Keratinocyte (primary cell): ENCODE measurements around the gene BBLN. TPM values are rescaled to one million over a fixed set of nuclear protein-coding genes. Genes with fewer than 3 reads are reported as not detected.

Source experiments
- DNase-seq: peaks from one replicate; pipeline ENCODE4 v3.0.0-alpha.2; 2011; ENCODE audit warnings: low read depth, missing footprints, low spot score
- FAIRE-seq: peaks from 2 replicates; lab custom pipeline; 2011; peaks lifted over from hg19 to GRCh38; lab: Jason Lieb, UNC
- H2AFZ ChIP-seq: 2 replicates; pipeline ENCODE4 v1.6.0; 2012; ENCODE audit warnings: low read length, control low read depth, inconsistent platforms; ENCODE audit not compliant: control insufficient read depth
- H3K27ac ChIP-seq: 2 replicates; pipeline ENCODE4 v1.5.1; 2011; ENCODE audit warnings: low read length; ENCODE audit not compliant: control insufficient read depth, insufficient read depth
- H3K27me3 ChIP-seq: 3 replicates; pipeline ENCODE4 v1.6.0; 2011; ENCODE audit warnings: low read length; ENCODE audit not compliant: control insufficient read depth, insufficient read depth; ENCODE audit errors: extremely low read depth
- H3K36me3 ChIP-seq, 2 experiments: 2 replicates in 1 of 2; 3 replicates in 1 of 2; pipeline ENCODE4 v1.5.1; 2011; ENCODE audit warnings: low read length in 2 of 2, mild to moderate bottlenecking in 1 of 2; ENCODE audit not compliant: control insufficient read depth in 2 of 2, insufficient read depth in 2 of 2; ENCODE audit errors: extremely low read depth in 1 of 2
- H3K4me1 ChIP-seq: 3 replicates; pipeline ENCODE4 v1.5.1; 2011; ENCODE audit warnings: low read length; ENCODE audit not compliant: control insufficient read depth, insufficient read depth; ENCODE audit errors: extremely low read depth
- H3K4me2 ChIP-seq: 3 replicates; pipeline ENCODE4 v1.6.0; 2011; ENCODE audit warnings: low read depth, low read length; ENCODE audit not compliant: control insufficient read depth, insufficient read depth; ENCODE audit errors: extremely low read depth
- H3K4me3 ChIP-seq, 3 experiments: fragments of 200-600 bp in 1 of 3; sonication (generic) in 1 of 3; 2 replicates in 2 of 3; 3 replicates in 1 of 3; pipeline ENCODE4 v1.5.1; 2011 to 2016; ENCODE audit warnings: low read length in 3 of 3, mild to moderate bottlenecking in 3 of 3, control low read depth in 2 of 3, inconsistent platforms in 1 of 3, low read depth in 1 of 3, mixed read lengths in 1 of 3, mixed run types in 1 of 3, moderate library complexity in 1 of 3; ENCODE audit not compliant: control insufficient read depth in 2 of 3, insufficient read depth in 2 of 3; ENCODE audit errors: extremely low read depth in 1 of 3
- H3K79me2 ChIP-seq: 2 replicates; pipeline ENCODE4 v1.6.0; 2012; ENCODE audit warnings: low read length; ENCODE audit not compliant: control insufficient read depth, insufficient read depth
- H3K9ac ChIP-seq: 3 replicates; pipeline ENCODE4 v1.6.0; 2011; ENCODE audit warnings: low read length; ENCODE audit not compliant: control insufficient read depth, insufficient read depth; ENCODE audit errors: extremely low read depth
- H3K9me1 ChIP-seq: 3 replicates; pipeline ENCODE4 v1.6.0; 2011; ENCODE audit warnings: low read length; ENCODE audit not compliant: control insufficient read depth, insufficient read depth; ENCODE audit errors: extremely low read depth
- H3K9me3 ChIP-seq: 2 replicates; pipeline ENCODE4 v1.5.1; 2012; ENCODE audit warnings: low read depth, low read length; ENCODE audit not compliant: control insufficient read depth
- H4K20me1 ChIP-seq: 3 replicates; pipeline ENCODE4 v1.6.0; 2011; ENCODE audit warnings: low read length; ENCODE audit not compliant: control insufficient read depth, insufficient read depth; ENCODE audit errors: extremely low read depth
- EZH2 ChIP-seq: IDR thresholded peaks from one replicate; pipeline ENCODE4 v1.6.1; 2012; ENCODE audit warnings: inconsistent platforms, mild to moderate bottlenecking, low read length, moderate library complexity
- dilution Hi-C: fragments of 300-500 bp; cut with MboI; formaldehyde crosslinking; loops from one replicate; pipeline ENCODE4 v1.7.0; 2020; ENCODE audit warnings: low sequenced_read_pairs; ENCODE audit not compliant: extremely low pct_ligation_motif_present
- polyA plus RNA-seq, 5 experiments: library from polyadenylated mRNA; depleted of rRNA in 3 of 5; stranded (reverse) in 3 of 5; stranded (forward) in 1 of 5; unstranded in 1 of 5; fragments of >200 nt; gene quantifications; 1 replicate in 1 of 5; 2 replicates in 3 of 5; 3 replicates in 1 of 5; pipeline versions ENCODE4 v1.2.1 to v1.2.3, GENCODE V29; 2011 to 2012; ENCODE audit warnings: missing spikeins in 2 of 5, low read depth in 1 of 5, low replicate concordance in 1 of 5
- TF ChIP-seq, protein P1 (sequence below), 3 experiments: IDR thresholded peaks in 1 of 3; conservative IDR thresholded peaks in 1 of 3; optimal IDR thresholded peaks in 1 of 3; 2 replicates in 2 of 3; 3 replicates in 1 of 3; pipeline versions ENCODE3 to v1.5.1; 2011; ENCODE audit warnings: low read length in 3 of 3, mild to moderate bottlenecking in 3 of 3, moderate library complexity in 2 of 3, control low read depth in 1 of 3, inconsistent platforms in 1 of 3; ENCODE audit not compliant: insufficient read depth in 2 of 3; ENCODE audit errors: extremely low read depth in 1 of 3

BBLN gene
- polyA plus RNA-seq, 1 donor (not counting 4 experiments of a cell fraction or from before 2014, with no cell fraction given), result 35.9 TPM

DNA sequence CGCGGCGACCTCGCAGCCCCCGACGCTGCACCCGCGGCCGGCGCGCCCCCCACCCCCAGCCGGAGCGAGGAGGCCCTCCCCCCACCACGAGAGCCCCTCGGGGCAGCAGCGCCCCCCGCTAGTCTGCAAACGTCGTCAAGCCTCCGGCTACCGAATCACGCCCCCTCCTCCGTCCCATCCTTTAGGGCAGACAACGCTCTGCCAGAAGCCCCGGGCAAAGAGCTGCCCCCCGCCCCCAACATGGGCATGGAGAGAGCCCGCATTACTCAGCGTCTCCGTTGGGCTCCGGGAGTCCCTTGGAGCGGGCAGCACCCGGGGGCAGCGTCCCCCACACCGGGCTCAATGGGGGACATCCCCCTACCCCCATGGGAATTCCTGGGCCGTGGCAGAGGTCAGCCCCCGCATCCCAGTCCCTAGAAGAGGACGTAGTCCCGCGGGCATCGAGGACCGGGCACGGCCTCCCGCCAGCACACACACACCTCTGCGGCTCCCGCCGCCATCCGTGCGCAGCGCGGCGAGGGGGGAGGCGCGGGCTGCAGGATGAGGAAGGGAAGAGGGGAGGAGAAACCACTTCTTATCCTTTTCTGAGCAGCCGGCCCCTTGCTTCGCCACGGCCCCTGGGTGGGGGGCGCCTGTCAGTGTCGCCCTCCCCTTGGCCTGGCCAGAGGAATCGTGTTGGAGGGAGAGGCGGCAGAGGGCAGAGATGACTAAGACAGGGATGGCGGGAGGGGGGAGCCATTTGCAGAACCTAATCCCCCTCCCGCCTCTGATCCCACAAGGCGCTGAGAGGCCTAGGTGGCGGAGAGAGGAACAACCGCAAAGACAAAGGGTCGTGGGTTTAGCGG is 43.9 kb downstream of the BBLN start:
- H3K27ac ChIP-seq, result no peak overlapping the region
- TF ChIP-seq, protein P1, sequence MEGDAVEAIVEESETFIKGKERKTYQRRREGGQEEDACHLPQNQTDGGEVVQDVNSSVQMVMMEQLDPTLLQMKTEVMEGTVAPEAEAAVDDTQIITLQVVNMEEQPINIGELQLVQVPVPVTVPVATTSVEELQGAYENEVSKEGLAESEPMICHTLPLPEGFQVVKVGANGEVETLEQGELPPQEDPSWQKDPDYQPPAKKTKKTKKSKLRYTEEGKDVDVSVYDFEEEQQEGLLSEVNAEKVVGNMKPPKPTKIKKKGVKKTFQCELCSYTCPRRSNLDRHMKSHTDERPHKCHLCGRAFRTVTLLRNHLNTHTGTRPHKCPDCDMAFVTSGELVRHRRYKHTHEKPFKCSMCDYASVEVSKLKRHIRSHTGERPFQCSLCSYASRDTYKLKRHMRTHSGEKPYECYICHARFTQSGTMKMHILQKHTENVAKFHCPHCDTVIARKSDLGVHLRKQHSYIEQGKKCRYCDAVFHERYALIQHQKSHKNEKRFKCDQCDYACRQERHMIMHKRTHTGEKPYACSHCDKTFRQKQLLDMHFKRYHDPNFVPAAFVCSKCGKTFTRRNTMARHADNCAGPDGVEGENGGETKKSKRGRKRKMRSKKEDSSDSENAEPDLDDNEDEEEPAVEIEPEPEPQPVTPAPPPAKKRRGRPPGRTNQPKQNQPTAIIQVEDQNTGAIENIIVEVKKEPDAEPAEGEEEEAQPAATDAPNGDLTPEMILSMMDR (optimal IDR thresholded peaks at IDR 0.05 in 1 of 3, IDR thresholded peaks at IDR 0.05 in 1 of 3, conservative IDR thresholded peaks at IDR 0.05 in 1 of 3; ENCODE audit: extremely low read depth in 1 of 3, insufficient read depth in 2 of 3, low read length in 3 of 3), result peak in 1 of 3 experiments; percentile 2
- TF ChIP-seq EZH2, result peak; percentile 78
- H3K27me3 ChIP-seq, result peaks cover 17% of the 10 kb centered on the region
- no peaks in the 10 kb centered on the region for H3K9me3 ChIP-seq
- H3K36me3 ChIP-seq, result no peaks in the 10 kb centered on the region
- H3K9ac ChIP-seq, result peak overlapping the region; percentile 15
- peaks cover 7% of the 10 kb centered on the region for H3K4me1 ChIP-seq
- H3K9me1 ChIP-seq, result no peaks in the 10 kb centered on the region
- FAIRE-seq (no peak), DNase-seq (no peak)
- no peaks in the 10 kb centered on the region for H3K79me2 ChIP-seq
- H4K20me1 ChIP-seq, result no peaks in the 10 kb centered on the region
- dilution Hi-C loops, result no loop called here
- peak overlapping the region; percentile 19 for H2AFZ ChIP-seq
- H3K4me3 ChIP-seq, result peak overlapping the region; percentile 34 to 62 (median 56)
- H3K4me2 ChIP-seq, result peak overlapping the region; percentile 78

DNA sequence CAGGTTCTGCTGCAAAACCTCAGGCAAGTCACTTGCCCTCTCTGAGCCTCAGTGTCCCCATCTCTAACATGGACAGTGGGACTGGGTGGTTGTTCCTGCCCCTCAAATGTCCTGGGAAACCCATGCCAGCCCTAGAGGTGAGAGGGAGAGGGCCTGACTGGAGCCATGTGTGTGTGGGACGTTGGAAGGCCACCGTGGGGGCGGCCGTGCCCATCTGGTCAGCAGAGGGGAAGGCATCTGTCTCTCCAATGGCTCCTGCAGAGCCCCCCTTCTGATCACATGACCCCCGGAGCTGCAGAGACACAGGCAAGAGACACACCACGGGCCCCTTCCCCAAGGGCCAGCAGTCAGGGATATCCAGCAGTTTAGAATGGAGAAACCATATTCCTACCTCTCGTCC is 44.8 kb downstream of the BBLN start:
- no peaks in the 10 kb centered on the region for H3K36me3 ChIP-seq
- H3K9ac ChIP-seq, result no peak overlapping the region
- no peaks in the 10 kb centered on the region for H3K79me2 ChIP-seq
- H3K27ac ChIP-seq, result no peak overlapping the region
- no peak for FAIRE-seq
- TF ChIP-seq, protein P1 (optimal IDR thresholded peaks at IDR 0.05 in 1 of 3, IDR thresholded peaks at IDR 0.05 in 1 of 3, conservative IDR thresholded peaks at IDR 0.05 in 1 of 3; ENCODE audit: extremely low read depth in 1 of 3, insufficient read depth in 2 of 3, low read length in 3 of 3), result no peak
- TF ChIP-seq EZH2, result no peak
- no peaks in the 10 kb centered on the region for H3K9me3 ChIP-seq
- no peaks in the 10 kb centered on the region for H4K20me1 ChIP-seq
- H2AFZ ChIP-seq, result no peak overlapping the region
- peaks cover 7% of the 10 kb centered on the region for H3K4me1 ChIP-seq
- no peak overlapping the region for H3K4me2 ChIP-seq
- dilution Hi-C loops, result no loop called here
- no peak for DNase-seq
- peaks cover 20% of the 10 kb centered on the region for H3K27me3 ChIP-seq
- no peak overlapping the region for H3K4me3 ChIP-seq
- H3K9me1 ChIP-seq, result no peaks in the 10 kb centered on the region
